Common myeloid progenitor, CD34-positive (primary cell): ENCODE results near the gene SYNDIG1.

ENCODE experiments used
- CTCF ChIA-PET: fragments of 350-600 bp; sonication (Branson Sonifier 250); formaldehyde crosslinking; loops from one replicate; lab custom pipeline; 2021; ENCODE audit warnings: antibody characterized with exemption; lab: Charles Lee
- POLR2A ChIA-PET: fragments of 350-600 bp; sonication (Branson Sonifier 250); formaldehyde crosslinking; loops from one replicate; lab custom pipeline; 2021; ENCODE audit warnings: antibody characterized with exemption; lab: Charles Lee
- DNase-seq, 3 donors: peaks; one replicate each; pipeline versions ENCODE4 v3.0.0 to v3.0.0-alpha.2; 2013
- H3K27ac ChIP-seq, 2 experiments: 1 replicate in 1 of 2; 2 replicates in 1 of 2; pipeline ENCODE4 v1.7.0; 2013; ENCODE audit warnings: inconsistent platforms in 2 of 2, low read length in 2 of 2, mild to moderate bottlenecking in 2 of 2, low read depth in 1 of 2, moderate library complexity in 1 of 2; ENCODE audit not compliant: severe bottlenecking in 2 of 2, insufficient read depth in 1 of 2, poor library complexity in 1 of 2
- H3K27me3 ChIP-seq, 5 experiments: replicated peaks in 2 of 5; 1 replicate in 3 of 5; 2 replicates in 2 of 5; pipeline versions ENCODE4 v1.6.1 to v1.7.0; 2013; ENCODE audit warnings: low read length in 4 of 5, mild to moderate bottlenecking in 2 of 5, moderate library complexity in 2 of 5, inconsistent platforms in 1 of 5; ENCODE audit not compliant: insufficient read depth in 5 of 5, control insufficient read depth in 4 of 5
- H3K36me3 ChIP-seq, 4 experiments: 1 replicate in 2 of 4; 2 replicates in 2 of 4; pipeline versions ENCODE4 v1.6.1 to v1.7.0; 2013; ENCODE audit warnings: low read length in 3 of 4, control low read depth in 1 of 4, mild to moderate bottlenecking in 1 of 4; ENCODE audit not compliant: control insufficient read depth in 4 of 4, insufficient read depth in 4 of 4
- H3K4me1 ChIP-seq, 4 experiments: 1 replicate in 3 of 4; 2 replicates in 1 of 4; pipeline versions ENCODE4 v1.6.1 to v1.7.1; 2013; ENCODE audit warnings: low read length in 3 of 4, mild to moderate bottlenecking in 3 of 4, control low read depth in 1 of 4, inconsistent platforms in 1 of 4, moderate library complexity in 1 of 4; ENCODE audit not compliant: control insufficient read depth in 4 of 4, insufficient read depth in 4 of 4; ENCODE audit errors: control extremely low read depth in 1 of 4
- H3K4me3 ChIP-seq, 7 experiments: 1 replicate in 4 of 7; 2 replicates in 3 of 7; pipeline versions ENCODE4 v1.5.1 to v1.7.0; 2013; ENCODE audit warnings: mild to moderate bottlenecking in 7 of 7, low read length in 6 of 7, moderate library complexity in 6 of 7, inconsistent platforms in 2 of 7, low read depth in 2 of 7, control low read depth in 1 of 7; ENCODE audit not compliant: insufficient read depth in 4 of 7, control insufficient read depth in 1 of 7; ENCODE audit errors: extremely low read depth in 1 of 7
- H3K9me3 ChIP-seq, 5 experiments: 1 replicate in 4 of 5; 2 replicates in 1 of 5; pipeline versions ENCODE4 v1.6.1 to v1.7.1; 2013; ENCODE audit warnings: low read length in 4 of 5, mild to moderate bottlenecking in 2 of 5, inconsistent platforms in 1 of 5, low read depth in 1 of 5, moderate library complexity in 1 of 5; ENCODE audit not compliant: control insufficient read depth in 4 of 5, insufficient read depth in 2 of 5; ENCODE audit errors: control extremely low read depth in 1 of 5
- WGBS: methylation state at CpG from one replicate; pipeline ENCODE4 v1.1.5; 2013; ENCODE audit not compliant: insufficient coverage; 5-methylcytosine and 5-hydroxymethylcytosine counted together

SYNDIG1 gene

DNA sequence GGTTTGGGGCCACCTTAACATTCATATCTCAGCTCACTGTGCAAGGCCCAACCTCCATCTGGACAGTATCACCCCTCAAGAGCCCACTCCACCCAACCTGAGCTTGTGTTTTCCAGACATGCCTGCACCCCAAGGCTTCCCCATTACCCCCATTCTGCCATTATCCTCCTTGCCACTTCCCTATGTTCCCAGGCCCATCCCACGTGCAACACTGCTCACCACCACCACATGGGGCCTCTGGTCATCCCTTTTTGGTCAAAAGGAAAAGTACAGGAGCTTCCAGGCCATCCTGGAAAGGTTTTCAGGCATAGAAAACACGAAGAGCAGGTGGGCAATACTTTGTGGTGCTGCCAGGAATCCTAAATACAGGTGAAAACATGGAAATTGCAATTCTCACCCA is 140.3 kb downstream of the SYNDIG1 start:
- H3K4me1 ChIP-seq: no peaks in the 10 kb centered on the region
- H3K36me3 ChIP-seq: no peaks in the 10 kb centered on the region
- WGBS: 94% methylated on average over 1 of the region's 2 CpGs
- H3K4me3 ChIP-seq: no peak overlapping the region
- no peaks in the 10 kb centered on the region for H3K27me3 ChIP-seq
- DNase-seq: no peak
- H3K27ac ChIP-seq: no peak overlapping the region
- no peaks in the 10 kb centered on the region for H3K9me3 ChIP-seq
- ChIA-PET CTCF (no interaction called here), POLR2A (interaction anchor here (0.5 kb wide), 1 partner anchor 32 kb away, joined by 4 read pairs; no protein-coding TSS in a partner anchor)

- Histone ChIP-seq H3K4me1 (no peaks in the 10 kb centered on the region), H3K36me3 (no peaks in the 10 kb centered on the region), H3K27me3 (no peaks in the 10 kb centered on the region), H3K27ac (no peak overlapping the region), H3K9me3 (no peaks in the 10 kb centered on the region), H3K4me3 (no peak overlapping the region)
- DNase-seq: no peak
- POLR2A ChIA-PET: no interaction called here
- 88% methylated on average over 15 of the region's 16 CpGs for WGBS
- CTCF ChIA-PET: no interaction called here
Observed at GRCh38 chr20:24610341-24611115, 141.1 kb downstream of the SYNDIG1 start.

GRCh38 chr20:24611360-24612140 is 142.1 kb downstream of the SYNDIG1 start:
- no peak overlapping the region for H3K4me3 ChIP-seq
- CTCF ChIA-PET: no interaction called here
- no peaks in the 10 kb centered on the region for H3K9me3 ChIP-seq
- H3K36me3 ChIP-seq: no peaks in the 10 kb centered on the region
- no peak for DNase-seq
- no peak overlapping the region for H3K27ac ChIP-seq
- H3K4me1 ChIP-seq: no peaks in the 10 kb centered on the region
- 97% methylated on average over 4 of the region's 5 CpGs for WGBS
- no peaks in the 10 kb centered on the region for H3K27me3 ChIP-seq
- POLR2A ChIA-PET: no interaction called here

- CTCF ChIA-PET: interaction anchor here (1.1 kb wide), 1 partner anchor 11 kb away, joined by 3 read pairs; no protein-coding TSS in a partner anchor
- Histone ChIP-seq H3K4me1 (no peaks in the 10 kb centered on the region), H3K27ac (no peak overlapping the region), H3K9me3 (no peaks in the 10 kb centered on the region), H3K36me3 (no peaks in the 10 kb centered on the region), H3K27me3 (no peaks in the 10 kb centered on the region), H3K4me3 (no peak overlapping the region)
- no peak for DNase-seq
- WGBS: 89% methylated on average over 9 of the region's 16 CpGs
- POLR2A ChIA-PET: no interaction called here
Observed at GRCh38 chr20:24612799-24613775, 143.7 kb downstream of the SYNDIG1 start.

DNA sequence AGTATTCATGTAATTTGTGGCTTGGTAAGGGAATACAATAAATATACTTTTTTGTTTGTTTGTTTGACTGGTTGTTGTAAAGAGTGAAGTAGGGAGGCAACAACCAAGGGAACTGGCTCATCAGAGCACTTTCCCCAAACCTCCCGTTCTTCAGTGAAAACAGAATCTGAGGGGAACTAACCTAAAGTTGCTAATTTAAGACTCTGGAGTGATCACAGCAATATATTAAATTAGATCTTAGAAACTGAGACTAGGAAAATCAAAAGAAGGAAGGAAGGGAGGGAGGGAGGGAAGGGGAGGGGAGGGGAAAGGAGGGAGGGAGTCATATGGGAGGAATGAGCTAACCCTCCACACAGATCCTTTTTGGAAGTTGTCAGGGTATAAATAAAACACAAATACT is 144.9 kb downstream of the SYNDIG1 start:
- no peak overlapping the region for H3K27ac ChIP-seq
- H3K36me3 ChIP-seq: no peaks in the 10 kb centered on the region
- H3K4me3 ChIP-seq: no peak overlapping the region
- no peak for DNase-seq
- CTCF ChIA-PET: no interaction called here
- no peaks in the 10 kb centered on the region for H3K9me3 ChIP-seq
- no peaks in the 10 kb centered on the region for H3K4me1 ChIP-seq
- WGBS: no CpG with 5 or more reads among the region's 1 CpG
- H3K27me3 ChIP-seq: no peaks in the 10 kb centered on the region
- POLR2A ChIA-PET: no interaction called here

GRCh38 chr20:24615353-24615752 is 145.9 kb downstream of the SYNDIG1 start:
- H3K36me3 ChIP-seq: no peaks in the 10 kb centered on the region
- DNase-seq: no peak
- no peaks in the 10 kb centered on the region for H3K27me3 ChIP-seq
- 94% methylated on average over 8 of the region's 8 CpGs for WGBS
- POLR2A ChIA-PET: no interaction called here
- H3K4me3 ChIP-seq: no peak overlapping the region
- H3K4me1 ChIP-seq: peaks cover 0 to 7% (median 0%) of the 10 kb centered on the region in 4 experiments
- H3K27ac ChIP-seq: no peak overlapping the region
- CTCF ChIA-PET: interaction anchor here (1.4 kb wide), 1 partner anchor 35 kb away, joined by 3 read pairs; no protein-coding TSS in a partner anchor
- no peaks in the 10 kb centered on the region for H3K9me3 ChIP-seq
